ENCODE results near the gene TCP11L1. TPM values are rescaled to one million over a fixed set of nuclear protein-coding genes. Genes with fewer than 3 reads are reported as not detected.

TCP11L1 gene
- total and polyA plus RNA-seq, 4 donors: 3.1 to 19.8 (median 8.5) TPM

DNA sequence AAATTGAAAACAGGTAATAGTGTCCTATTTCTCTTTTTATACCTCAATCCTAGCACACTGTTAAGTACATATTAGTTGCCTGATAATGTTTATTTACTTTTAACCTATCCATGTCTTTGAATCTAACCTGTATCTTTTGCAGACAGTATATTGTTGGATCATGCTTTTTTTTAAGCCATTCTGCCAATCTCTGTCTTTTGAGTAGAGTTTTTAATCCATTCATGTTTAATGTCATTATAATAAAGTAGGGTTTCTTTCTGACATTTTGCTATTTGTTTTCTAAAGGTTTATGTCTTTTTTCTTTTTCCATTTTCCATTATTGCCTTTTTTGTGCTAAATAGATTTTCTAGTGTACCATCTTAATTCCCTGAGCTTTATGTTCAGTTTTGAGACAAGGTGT is 47.5 kb upstream of the TCP11L1 start:
- TF ChIP-seq CTCF (IDR thresholded peaks at IDR 0.05; ENCODE audit: control extremely low read depth, extremely low read depth): no peak
- ATAC-seq (ENCODE audit: insufficient read depth, low FRiP score) (no peak), DNase-seq (no peak)
- no peaks in the 10 kb centered on the region for H3K27me3 ChIP-seq (ENCODE audit: control insufficient read depth in 3 of 3, insufficient read depth in 3 of 3, low read length in 2 of 3)
- peaks cover 0 to 8% (median 4%) of the 10 kb centered on the region in 4 donors for H3K9me3 ChIP-seq (ENCODE audit: control insufficient read depth in 4 of 4, insufficient read depth in 3 of 4, low read length in 3 of 4)
- H3K36me3 ChIP-seq (ENCODE audit: control insufficient read depth in 4 of 4, insufficient read depth in 4 of 4, low read length in 4 of 4): no peaks in the 10 kb centered on the region
- no peak overlapping the region for H3K27ac ChIP-seq (ENCODE audit: low read depth in 1 of 2, low read length in 1 of 2)
- H3K4me3 ChIP-seq: no peak overlapping the region
- H3K4me1 ChIP-seq (ENCODE audit: control insufficient read depth in 5 of 5, insufficient read depth in 5 of 5, low read length in 5 of 5): no peaks in the 10 kb centered on the region
- H3K9ac ChIP-seq (ENCODE audit: insufficient read depth in 1 of 2, low read length in 2 of 2): no peak overlapping the region

GRCh38 chr11:33000181-33000580 is 39.2 kb upstream of the TCP11L1 start:
- no peak for DNase-seq
- TF ChIP-seq CTCF (IDR thresholded peaks at IDR 0.05; ENCODE audit: control extremely low read depth, extremely low read depth): no peak
- Histone ChIP-seq H3K4me1 (ENCODE audit: control insufficient read depth in 5 of 5, insufficient read depth in 5 of 5, low read length in 5 of 5) (no peaks in the 10 kb centered on the region), H3K36me3 (ENCODE audit: control insufficient read depth in 4 of 4, insufficient read depth in 4 of 4, low read length in 4 of 4) (no peaks in the 10 kb centered on the region), H3K9ac (ENCODE audit: insufficient read depth in 1 of 2, low read length in 2 of 2) (no peak overlapping the region), H3K27ac (ENCODE audit: low read depth in 1 of 2, low read length in 1 of 2) (no peak overlapping the region), H3K9me3 (ENCODE audit: control insufficient read depth in 4 of 4, insufficient read depth in 3 of 4, low read length in 3 of 4) (no peaks in the 10 kb centered on the region), H3K27me3 (ENCODE audit: control insufficient read depth in 3 of 3, insufficient read depth in 3 of 3, low read length in 2 of 3) (no peaks in the 10 kb centered on the region), H3K4me3 (no peak overlapping the region)
- no peak for ATAC-seq (ENCODE audit: insufficient read depth, low FRiP score)

DNA sequence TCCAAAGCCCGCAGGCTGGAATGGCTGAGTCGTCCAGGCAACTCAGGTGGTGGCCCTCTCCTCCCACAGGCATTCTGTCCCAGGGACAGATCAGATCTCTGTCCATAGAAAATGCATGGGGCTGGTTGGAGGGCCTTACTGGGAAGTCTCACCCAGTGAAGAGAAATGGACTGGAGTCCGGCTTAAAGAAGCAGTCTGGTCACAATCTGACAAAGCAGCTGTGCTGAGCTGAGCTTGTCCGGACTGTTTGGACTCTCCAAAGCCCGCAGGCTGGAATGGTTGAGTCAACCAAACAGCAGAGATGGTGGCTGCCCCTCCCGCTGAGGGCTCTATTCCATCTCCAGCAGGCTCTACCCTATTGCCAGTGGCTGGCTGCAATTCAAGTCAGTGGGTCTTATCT is 38.1 kb upstream of the TCP11L1 start:
- Histone ChIP-seq H3K36me3 (ENCODE audit: control insufficient read depth in 4 of 4, insufficient read depth in 4 of 4, low read length in 4 of 4) (no peaks in the 10 kb centered on the region), H3K9ac (ENCODE audit: insufficient read depth in 1 of 2, low read length in 2 of 2) (no peak overlapping the region), H3K27me3 (ENCODE audit: control insufficient read depth in 3 of 3, insufficient read depth in 3 of 3, low read length in 2 of 3) (no peaks in the 10 kb centered on the region), H3K4me3 (no peak overlapping the region), H3K9me3 (ENCODE audit: control insufficient read depth in 4 of 4, insufficient read depth in 3 of 4, low read length in 3 of 4) (no peaks in the 10 kb centered on the region), H3K4me1 (ENCODE audit: control insufficient read depth in 5 of 5, insufficient read depth in 5 of 5, low read length in 5 of 5) (no peaks in the 10 kb centered on the region), H3K27ac (ENCODE audit: low read depth in 1 of 2, low read length in 1 of 2) (no peak overlapping the region)
- ATAC-seq (ENCODE audit: insufficient read depth, low FRiP score): no peak
- no peak for DNase-seq
- 84 to 89% methylated on average over 6 of the region's 6 CpGs for WGBS, 2 donors
- TF ChIP-seq CTCF (IDR thresholded peaks at IDR 0.05; ENCODE audit: control extremely low read depth, extremely low read depth): no peak

DNA sequence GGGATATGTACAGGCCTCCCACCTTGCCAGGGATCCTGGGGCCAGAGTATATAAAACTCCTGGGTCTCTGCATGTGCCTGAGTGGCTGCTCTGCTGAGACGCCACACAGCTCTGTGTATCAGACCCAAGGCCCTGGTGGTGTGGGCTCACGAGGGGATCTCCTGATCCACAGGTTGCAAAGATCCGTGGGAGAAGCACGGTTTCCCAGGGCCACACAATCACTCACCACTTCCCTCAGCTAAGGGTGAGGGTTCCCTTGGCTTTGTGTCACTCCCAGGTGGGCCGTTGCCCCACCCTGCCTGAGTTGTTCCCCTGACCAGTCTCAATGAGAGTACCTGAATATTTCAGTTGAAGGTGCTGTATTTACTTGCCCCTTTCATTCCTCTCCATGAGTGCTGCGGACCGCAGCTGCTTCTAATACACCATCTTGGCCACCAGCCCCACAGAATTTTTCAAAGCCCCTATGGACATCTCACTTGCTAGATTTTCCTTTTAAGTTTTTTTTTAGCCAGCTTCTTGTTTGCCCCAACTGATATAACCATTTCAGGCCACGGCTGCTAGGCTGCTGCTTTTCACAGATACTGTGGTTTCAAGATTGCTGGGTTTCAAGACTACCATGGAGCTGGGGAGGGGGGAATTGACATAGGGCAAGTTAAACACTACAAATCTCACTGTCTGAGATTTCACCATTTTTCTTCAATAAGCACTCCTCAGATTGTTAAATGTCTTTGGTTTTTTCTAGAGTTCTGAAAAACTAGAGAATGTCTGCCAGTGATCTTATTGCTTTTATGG is 37.4 kb upstream of the TCP11L1 start:
- Histone ChIP-seq H3K27me3 (ENCODE audit: control insufficient read depth in 3 of 3, insufficient read depth in 3 of 3, low read length in 2 of 3) (no peaks in the 10 kb centered on the region), H3K36me3 (ENCODE audit: control insufficient read depth in 4 of 4, insufficient read depth in 4 of 4, low read length in 4 of 4) (no peaks in the 10 kb centered on the region), H3K4me3 (no peak overlapping the region), H3K9ac (ENCODE audit: insufficient read depth in 1 of 2, low read length in 2 of 2) (no peak overlapping the region), H3K9me3 (ENCODE audit: control insufficient read depth in 4 of 4, insufficient read depth in 3 of 4, low read length in 3 of 4) (no peaks in the 10 kb centered on the region), H3K4me1 (ENCODE audit: control insufficient read depth in 5 of 5, insufficient read depth in 5 of 5, low read length in 5 of 5) (no peaks in the 10 kb centered on the region), H3K27ac (ENCODE audit: low read depth in 1 of 2, low read length in 1 of 2) (no peak overlapping the region)
- no peak for ATAC-seq (ENCODE audit: insufficient read depth, low FRiP score)
- no peak for TF ChIP-seq CTCF (IDR thresholded peaks at IDR 0.05; ENCODE audit: control extremely low read depth, extremely low read depth)
- WGBS, 2 donors: 72 to 86% methylated on average over 8 of the region's 8 CpGs
- peak in 2 of 3 donors; percentile 28 to 51 for DNase-seq
